ENCODE measurements around the gene NID2. TPM values are rescaled to one million over a fixed set of nuclear protein-coding genes. Genes with fewer than 3 reads are reported as not detected.

Gene NID2
- total and polyA plus RNA-seq, 10 donors, result 0.33 to 10.8 (median 3.4) TPM

- Histone ChIP-seq H3K36me3 (no peaks in the 10 kb centered on the region), H3K27ac (no peak overlapping the region), H3K4me1 (peaks cover 0 to 3% (median 0%) of the 10 kb centered on the region in 6 donors), H3K27me3 (replicated peaks in 1 of 7) (peaks cover 0 to 11% (median 0%) of the 10 kb centered on the region in 7 donors), H3K4me3 (no peak overlapping the region), H3K9me3 (no peaks in the 10 kb centered on the region)
- TF ChIP-seq CTCF (IDR thresholded peaks at IDR 0.05 in 8 of 11, conservative IDR thresholded peaks at IDR 0.05 in 3 of 11) (no peak), POLR2AphosphoS5 (IDR thresholded peaks at IDR 0.05) (no peak), POLR2A (IDR thresholded peaks at IDR 0.05) (no peak)
- DNase-seq, result no peak
- intact Hi-C loops (cut with DNase I; ENCODE audit: low total_unique reads), result no loop called here
- WGBS, 5 donors, result 44 to 76% (median 59%) methylated on average over 6 of the region's 6 CpGs
Measured at GRCh38 chr14:52060080-52060479, 8.8 kb downstream of the NID2 start.

GRCh38 chr14:52059649-52060048, 9.2 kb downstream of the NID2 start:
- intact Hi-C loops (cut with DNase I; ENCODE audit: low total_unique reads), result no loop called here
- Histone ChIP-seq H3K9me3 (no peaks in the 10 kb centered on the region), H3K27me3 (replicated peaks in 1 of 7) (peaks cover 0 to 11% (median 0%) of the 10 kb centered on the region in 7 donors), H3K27ac (no peak overlapping the region), H3K4me3 (no peak overlapping the region), H3K36me3 (no peaks in the 10 kb centered on the region), H3K4me1 (peaks cover 0 to 3% (median 0%) of the 10 kb centered on the region in 6 donors)
- DNase-seq, result no peak
- TF ChIP-seq CTCF (IDR thresholded peaks at IDR 0.05 in 8 of 11, conservative IDR thresholded peaks at IDR 0.05 in 3 of 11) (no peak), POLR2A (IDR thresholded peaks at IDR 0.05) (no peak), POLR2AphosphoS5 (IDR thresholded peaks at IDR 0.05) (no peak)

DNA sequence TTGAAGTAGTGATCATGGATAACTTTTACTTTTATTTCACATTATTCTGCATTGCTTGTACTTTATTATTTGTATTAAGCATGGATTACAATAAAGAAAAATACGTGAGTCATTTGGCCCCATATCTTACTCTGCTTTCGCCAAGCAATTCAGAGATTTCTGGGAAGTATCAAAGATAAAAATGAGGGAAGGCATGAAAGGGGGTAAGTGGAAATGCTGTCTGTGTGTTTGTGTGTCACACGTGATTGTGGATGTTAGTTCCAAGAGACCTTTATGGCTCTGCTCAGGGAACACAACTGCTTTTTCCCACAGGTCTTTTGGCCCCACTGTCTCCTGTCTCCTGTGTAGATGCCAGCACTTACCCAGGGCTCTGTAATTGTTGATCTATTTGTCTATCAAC, 10.5 kb downstream of the NID2 start:
- H3K27me3 ChIP-seq (replicated peaks in 1 of 7), result peaks cover 0 to 11% (median 0%) of the 10 kb centered on the region in 7 donors
- WGBS, 5 donors, result 74 to 94% (median 93%) methylated on average over 3 of the region's 3 CpGs
- no peaks in the 10 kb centered on the region for H3K9me3 ChIP-seq
- peaks cover 0 to 3% (median 0%) of the 10 kb centered on the region in 6 donors for H3K4me1 ChIP-seq
- TF ChIP-seq CTCF (IDR thresholded peaks at IDR 0.05 in 8 of 11, conservative IDR thresholded peaks at IDR 0.05 in 3 of 11) (no peak), POLR2A (IDR thresholded peaks at IDR 0.05) (no peak), POLR2AphosphoS5 (IDR thresholded peaks at IDR 0.05) (no peak)
- no peak overlapping the region for H3K4me3 ChIP-seq
- no peaks in the 10 kb centered on the region for H3K36me3 ChIP-seq
- intact Hi-C loops (cut with DNase I; ENCODE audit: low total_unique reads), result no loop called here
- no peak for DNase-seq
- H3K27ac ChIP-seq, result no peak overlapping the region

DNA sequence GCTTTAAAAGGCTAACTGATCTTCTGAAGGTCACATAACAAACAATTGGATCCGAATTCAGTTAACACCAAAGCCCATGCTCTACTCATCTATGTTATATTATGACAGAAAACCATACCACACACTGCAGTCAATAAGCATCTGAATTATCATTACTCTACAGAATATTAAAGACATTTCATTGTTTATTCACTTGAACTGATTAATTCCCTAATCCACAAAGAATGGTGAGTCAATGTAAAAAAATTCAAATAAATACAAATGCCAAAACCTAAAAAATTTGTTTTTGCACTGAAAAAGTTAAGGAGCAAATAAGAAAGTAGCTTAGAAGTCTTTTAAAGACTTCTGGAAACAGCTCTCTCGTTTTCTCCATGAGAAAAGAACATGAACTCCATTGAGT, 13.7 kb downstream of the NID2 start:
- peaks cover 0 to 13% (median 0%) of the 10 kb centered on the region in 6 donors for H3K4me1 ChIP-seq
- DNase-seq, result no peak
- no peaks in the 10 kb centered on the region for H3K36me3 ChIP-seq
- TF ChIP-seq CTCF (IDR thresholded peaks at IDR 0.05 in 8 of 11, conservative IDR thresholded peaks at IDR 0.05 in 3 of 11), result no peak
- TF ChIP-seq POLR2AphosphoS5 (IDR thresholded peaks at IDR 0.05), result no peak
- no peak for TF ChIP-seq POLR2A (IDR thresholded peaks at IDR 0.05)
- H3K27me3 ChIP-seq (replicated peaks in 1 of 7), result no peaks in the 10 kb centered on the region
- intact Hi-C loops (cut with DNase I; ENCODE audit: low total_unique reads), result no loop called here
- WGBS, 5 donors, result 64 to 81% (median 73%) methylated on average over 2 of the region's 2 CpGs
- no peak overlapping the region for H3K4me3 ChIP-seq
- no peak overlapping the region for H3K27ac ChIP-seq
- H3K9me3 ChIP-seq, result no peaks in the 10 kb centered on the region

All from spleen (tissue), 11 donors.